Caco-2 (cell line): ENCODE measurements around the gene DLG2. TPM values are rescaled to one million over a fixed set of nuclear protein-coding genes. Genes with fewer than 3 reads are reported as not detected.

Source experiments
- BruUV-seq: library from RNA; stranded (reverse); fragments of 400-500 nt; replicated peaks from 2 replicates; lab custom pipeline; 2021; lab: Mats Ljungman, UMichigan
- CTCF ChIA-PET: fragments of 300-600 bp; sonication (Branson Sonifier 250); formaldehyde crosslinking; loops from one replicate; lab custom pipeline; 2022; ENCODE audit warnings: antibody characterized with exemption; lab: Charles Lee
- POLR2A ChIA-PET: fragments of 300-600 bp; sonication (Branson Sonifier 250); formaldehyde crosslinking; loops from one replicate; lab custom pipeline; 2022; ENCODE audit warnings: antibody characterized with exemption; lab: Charles Lee
- DNase-seq, 2 experiments: peaks; one replicate each; pipeline versions ENCODE4 v3.0.0 to v3.0.0-alpha.2; 2020 to 2022
- H3K27me3 ChIP-seq: replicated peaks from 2 replicates; pipeline ENCODE4 v1.6.0; 2011; ENCODE audit warnings: low read length; ENCODE audit not compliant: control insufficient read depth, insufficient read depth
- H3K36me3 ChIP-seq: 2 replicates; pipeline ENCODE4 v1.5.1; 2011; ENCODE audit warnings: low read length; ENCODE audit not compliant: control insufficient read depth, insufficient read depth
- H3K4me1 ChIP-seq: fragments of 250-450 bp; sonication (Bioruptor Pico); 2 replicates; pipeline ENCODE4 v1.5.1; 2020; ENCODE audit warnings: mild to moderate bottlenecking
- H3K4me3 ChIP-seq: 2 replicates; pipeline ENCODE4 v1.5.1; 2011; ENCODE audit warnings: low read depth, mild to moderate bottlenecking, control low read depth, low read length
- H3K9me3 ChIP-seq: fragments of 250-450 bp; sonication (Bioruptor Pico); 2 replicates; pipeline ENCODE4 v1.5.1; 2020; ENCODE audit warnings: mild to moderate bottlenecking, moderate library complexity
- H3K27ac Mint-ChIP-seq: one replicate; pipeline ENCODE4 v1.8.0; 2022; ENCODE audit warnings: mixed read lengths; ENCODE audit not compliant: unreplicated experiment
- H3K27me3 Mint-ChIP-seq: one replicate; pipeline ENCODE4 v1.8.0; 2022; ENCODE audit warnings: mixed read lengths; ENCODE audit not compliant: insufficient read depth, unreplicated experiment
- H3K36me3 Mint-ChIP-seq: one replicate; pipeline ENCODE4 v1.8.0; 2022; ENCODE audit warnings: mild to moderate bottlenecking, mixed read lengths; ENCODE audit not compliant: insufficient read depth, unreplicated experiment
- H3K4me1 Mint-ChIP-seq: one replicate; pipeline ENCODE4 v1.8.0; 2022; ENCODE audit warnings: low read depth, mixed read lengths; ENCODE audit not compliant: unreplicated experiment
- H3K4me3 Mint-ChIP-seq: one replicate; pipeline ENCODE4 v1.8.0; 2022; ENCODE audit warnings: mild to moderate bottlenecking, moderate library complexity, mixed read lengths; ENCODE audit not compliant: unreplicated experiment
- H3K9me3 Mint-ChIP-seq: one replicate; pipeline ENCODE4 v1.8.0; 2022; ENCODE audit warnings: mixed read lengths; ENCODE audit not compliant: unreplicated experiment
- intact Hi-C: fragments of 100-400 bp; cut with micrococcal nuclease; formaldehyde crosslinking; loops from one replicate; pipeline ENCODE4 v1.10.0; 2022; ENCODE audit not compliant: unreplicated experiment
- total RNA-seq: library from RNA; stranded (reverse); gene quantifications from 2 replicates; pipeline ENCODE4 v1.2.3, GENCODE V29; 2022
- TF ChIP-seq, protein P1 (sequence below), 2 experiments: fragments of 200-600 bp in 1 of 2; IDR thresholded peaks; 1 replicate in 1 of 2; 2 replicates in 1 of 2; pipeline versions ENCODE4 v1.5.1 to v1.8.0; 2011 to 2022; ENCODE audit warnings: antibody characterized with exemption in 1 of 2, control low read depth in 1 of 2, inconsistent platforms in 1 of 2, low read depth in 1 of 2, low read length in 1 of 2, mild to moderate bottlenecking in 1 of 2, moderate library complexity in 1 of 2; ENCODE audit not compliant: insufficient read depth in 1 of 2, severe bottlenecking in 1 of 2, unreplicated experiment in 1 of 2

Gene DLG2
- total RNA-seq, 1 experiment from 2014 or later: 21.6 TPM

DNA sequence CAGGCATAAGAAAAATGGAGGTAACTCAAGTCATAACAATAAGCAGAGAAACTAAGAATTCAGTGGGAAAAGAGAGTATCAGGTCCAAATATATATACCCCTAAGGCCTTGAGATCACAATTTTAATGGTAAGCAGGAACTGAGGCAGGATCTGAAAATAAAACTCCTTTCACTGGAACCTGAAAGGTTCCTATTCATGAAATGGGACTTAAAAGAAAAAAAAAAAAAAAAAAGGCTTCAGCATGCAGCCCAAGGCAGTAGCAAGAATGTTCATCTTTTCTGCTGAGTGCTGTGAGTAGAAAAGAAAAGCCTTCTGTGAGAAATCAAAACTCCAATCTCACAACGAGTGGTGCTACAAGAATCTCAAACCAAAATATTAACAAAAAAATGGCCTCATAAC lies 75.3 kb downstream of the DLG2 start:
- H3K4me3 ChIP-seq: no peak overlapping the region
- Mint-ChIP-seq H3K4me1 (no peaks in the 10 kb centered on the region), H3K27ac (no peak overlapping the region)

DNA sequence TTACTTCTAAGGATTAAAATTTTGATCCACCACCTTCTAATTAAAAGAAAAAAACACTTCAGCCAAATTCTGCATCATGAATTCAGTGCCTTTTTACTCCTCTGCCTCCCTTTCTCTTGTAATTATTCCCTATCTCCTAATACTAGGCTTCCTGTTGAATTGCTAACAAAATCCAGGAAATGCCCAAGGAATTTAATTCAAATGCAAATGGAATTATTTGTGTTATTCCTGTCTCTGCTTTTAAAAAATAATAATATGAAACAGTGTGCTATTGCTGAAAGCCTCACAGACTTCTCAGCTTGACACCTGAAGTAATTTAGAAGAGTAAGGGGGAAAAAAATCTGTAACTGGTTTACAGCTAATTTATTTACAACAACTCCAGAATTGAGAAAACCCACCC lies 85.5 kb downstream of the DLG2 start:
- peaks cover 7% of the 10 kb centered on the region for H3K9me3 Mint-ChIP-seq
- CTCF ChIA-PET: no interaction called here
- POLR2A ChIA-PET: no interaction called here
- no peak overlapping the region for H3K27ac Mint-ChIP-seq
- no peak overlapping the region for H3K4me3 ChIP-seq
- H3K4me1 Mint-ChIP-seq: no peaks in the 10 kb centered on the region
- H3K9me3 ChIP-seq: no peaks in the 10 kb centered on the region
- intact Hi-C loops: no loop called here
- H3K4me1 ChIP-seq: no peaks in the 10 kb centered on the region
- H3K4me3 Mint-ChIP-seq: no peak overlapping the region
- BruUV-seq: no TSS peak
- TF ChIP-seq, protein P1, sequence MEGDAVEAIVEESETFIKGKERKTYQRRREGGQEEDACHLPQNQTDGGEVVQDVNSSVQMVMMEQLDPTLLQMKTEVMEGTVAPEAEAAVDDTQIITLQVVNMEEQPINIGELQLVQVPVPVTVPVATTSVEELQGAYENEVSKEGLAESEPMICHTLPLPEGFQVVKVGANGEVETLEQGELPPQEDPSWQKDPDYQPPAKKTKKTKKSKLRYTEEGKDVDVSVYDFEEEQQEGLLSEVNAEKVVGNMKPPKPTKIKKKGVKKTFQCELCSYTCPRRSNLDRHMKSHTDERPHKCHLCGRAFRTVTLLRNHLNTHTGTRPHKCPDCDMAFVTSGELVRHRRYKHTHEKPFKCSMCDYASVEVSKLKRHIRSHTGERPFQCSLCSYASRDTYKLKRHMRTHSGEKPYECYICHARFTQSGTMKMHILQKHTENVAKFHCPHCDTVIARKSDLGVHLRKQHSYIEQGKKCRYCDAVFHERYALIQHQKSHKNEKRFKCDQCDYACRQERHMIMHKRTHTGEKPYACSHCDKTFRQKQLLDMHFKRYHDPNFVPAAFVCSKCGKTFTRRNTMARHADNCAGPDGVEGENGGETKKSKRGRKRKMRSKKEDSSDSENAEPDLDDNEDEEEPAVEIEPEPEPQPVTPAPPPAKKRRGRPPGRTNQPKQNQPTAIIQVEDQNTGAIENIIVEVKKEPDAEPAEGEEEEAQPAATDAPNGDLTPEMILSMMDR (IDR thresholded peaks at IDR 0.05; ENCODE audit: insufficient read depth in 1 of 2, low read depth in 1 of 2, low read length in 1 of 2, severe bottlenecking in 1 of 2, unreplicated experiment in 1 of 2): no peak
- no peaks in the 10 kb centered on the region for H3K36me3 Mint-ChIP-seq
- DNase-seq: no peak
- H3K27me3 Mint-ChIP-seq: peaks cover 2% of the 10 kb centered on the region
- H3K36me3 ChIP-seq: no peaks in the 10 kb centered on the region
- no peaks in the 10 kb centered on the region for H3K27me3 ChIP-seq

More for the DNA sequence above, 75.3 kb downstream of the DLG2 start:
- Histone ChIP-seq H3K4me1 (no peaks in the 10 kb centered on the region), H3K9me3 (no peaks in the 10 kb centered on the region), H3K36me3 (no peaks in the 10 kb centered on the region), H3K27me3 (no peaks in the 10 kb centered on the region; the same call in 1 of the 2 replicates)
- POLR2A ChIA-PET: no interaction called here
- no TSS peak for BruUV-seq
- TF ChIP-seq, protein P1 (IDR thresholded peaks at IDR 0.05; ENCODE audit: insufficient read depth in 1 of 2, low read depth in 1 of 2, low read length in 1 of 2, severe bottlenecking in 1 of 2, unreplicated experiment in 1 of 2): no peak
- intact Hi-C loops: no loop called here
- no peak for DNase-seq
- CTCF ChIA-PET: no interaction called here
- Mint-ChIP-seq H3K4me3 (no peak overlapping the region), H3K9me3 (no peaks in the 10 kb centered on the region), H3K27me3 (peaks cover 3% of the 10 kb centered on the region), H3K36me3 (no peaks in the 10 kb centered on the region)

DNA sequence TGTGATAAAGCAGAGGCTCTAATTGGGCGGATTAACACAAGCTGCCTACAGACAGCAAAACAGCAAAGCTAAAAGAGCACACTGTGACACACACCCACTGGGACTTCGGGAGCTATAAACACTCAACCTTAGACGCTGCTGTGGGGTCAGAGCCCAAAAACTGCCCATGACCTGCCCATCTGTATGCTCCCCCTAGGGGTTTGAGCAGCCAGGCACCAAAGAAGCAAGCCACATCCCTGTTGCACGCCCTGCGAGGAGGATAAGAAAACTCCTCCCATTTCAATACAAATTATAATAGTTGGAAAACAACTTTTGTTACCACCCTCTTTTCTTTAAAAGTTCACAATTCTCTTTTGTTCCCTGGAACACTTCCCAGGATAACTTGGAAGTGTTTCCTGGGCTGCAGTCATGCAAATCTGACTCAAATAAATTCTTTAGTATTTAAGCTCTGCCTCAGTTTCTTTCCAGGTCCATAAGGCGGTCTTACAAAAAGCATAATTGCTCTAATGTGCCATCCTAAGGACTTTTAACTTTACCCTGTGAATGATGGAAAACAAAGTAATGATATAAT lies 86.4 kb downstream of the DLG2 start:
- Mint-ChIP-seq H3K36me3 (no peaks in the 10 kb centered on the region), H3K27ac (no peak overlapping the region), H3K4me1 (no peaks in the 10 kb centered on the region), H3K27me3 (no peaks in the 10 kb centered on the region), H3K9me3 (no peaks in the 10 kb centered on the region), H3K4me3 (no peak overlapping the region)
- Histone ChIP-seq H3K4me3 (no peak overlapping the region), H3K9me3 (no peaks in the 10 kb centered on the region), H3K36me3 (no peaks in the 10 kb centered on the region), H3K4me1 (no peaks in the 10 kb centered on the region), H3K27me3 (no peaks in the 10 kb centered on the region)
- no peak for DNase-seq
- no TSS peak for BruUV-seq
- ChIA-PET POLR2A (no interaction called here), CTCF (no interaction called here)
- TF ChIP-seq, protein P1 (IDR thresholded peaks at IDR 0.05; ENCODE audit: insufficient read depth in 1 of 2, low read depth in 1 of 2, low read length in 1 of 2, severe bottlenecking in 1 of 2, unreplicated experiment in 1 of 2): no peak
- intact Hi-C loops: no loop called here
